ENCODE results near the gene VCL. TPM values are rescaled to one million over a fixed set of nuclear protein-coding genes. Genes with fewer than 3 reads are reported as not detected.

Gene VCL
- total RNA-seq, 1 experiment from 2014 or later = 384 TPM

DNA sequence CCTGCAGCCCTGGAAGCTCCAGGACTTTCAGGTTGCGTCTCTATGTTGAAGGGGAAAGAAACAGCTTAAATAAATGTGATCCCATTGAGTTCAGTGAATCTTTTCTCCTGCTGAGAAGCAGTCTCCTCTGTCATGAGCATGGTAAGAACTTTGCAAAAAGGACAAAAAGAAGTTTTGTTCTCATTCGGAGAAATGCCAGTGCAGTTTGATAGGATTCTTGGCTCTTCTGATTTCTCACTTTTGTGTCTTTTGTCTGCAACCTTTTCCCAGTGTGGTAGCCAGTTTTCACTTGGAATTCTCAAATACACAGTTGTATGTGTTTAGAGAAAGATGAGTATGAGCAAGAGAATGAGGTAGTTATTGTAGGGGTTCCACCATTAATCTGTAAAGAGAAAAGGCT lies 88.4 kb downstream of the VCL start:
- no peak for DNase-seq (ENCODE audit: low spot score)
- in situ Hi-C loops (cut with HindIII; ENCODE audit: low sequenced_read_pairs) = no loop called here

- in situ Hi-C loops (cut with HindIII; ENCODE audit: low sequenced_read_pairs) = no loop called here
- DNase-seq (ENCODE audit: low spot score) = no peak
Observed at GRCh38 chr10:74088722-74089121, 90.8 kb downstream of the VCL start.

DNA sequence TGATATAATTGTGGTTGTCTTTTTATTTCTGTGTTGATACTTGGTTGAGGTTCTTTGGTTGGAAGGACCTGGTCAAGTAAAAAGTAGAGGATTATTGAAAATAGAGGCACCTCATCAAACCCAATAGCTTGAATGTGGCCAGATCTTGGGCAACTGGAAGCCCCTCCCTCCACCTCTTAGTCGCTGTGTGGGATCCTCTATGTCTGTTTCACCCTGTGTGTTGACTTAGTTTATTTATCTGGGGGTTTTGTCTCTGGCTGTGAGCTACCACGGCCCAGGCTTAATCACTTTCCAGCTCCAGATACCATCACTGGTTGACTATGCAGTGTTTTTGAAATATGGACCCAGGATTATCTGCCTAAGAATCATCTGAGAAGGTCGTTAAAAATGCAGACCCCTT lies 94.5 kb downstream of the VCL start:
- in situ Hi-C loops (cut with HindIII; ENCODE audit: low sequenced_read_pairs) = no loop called here
- DNase-seq (ENCODE audit: low spot score) = no peak

DNA sequence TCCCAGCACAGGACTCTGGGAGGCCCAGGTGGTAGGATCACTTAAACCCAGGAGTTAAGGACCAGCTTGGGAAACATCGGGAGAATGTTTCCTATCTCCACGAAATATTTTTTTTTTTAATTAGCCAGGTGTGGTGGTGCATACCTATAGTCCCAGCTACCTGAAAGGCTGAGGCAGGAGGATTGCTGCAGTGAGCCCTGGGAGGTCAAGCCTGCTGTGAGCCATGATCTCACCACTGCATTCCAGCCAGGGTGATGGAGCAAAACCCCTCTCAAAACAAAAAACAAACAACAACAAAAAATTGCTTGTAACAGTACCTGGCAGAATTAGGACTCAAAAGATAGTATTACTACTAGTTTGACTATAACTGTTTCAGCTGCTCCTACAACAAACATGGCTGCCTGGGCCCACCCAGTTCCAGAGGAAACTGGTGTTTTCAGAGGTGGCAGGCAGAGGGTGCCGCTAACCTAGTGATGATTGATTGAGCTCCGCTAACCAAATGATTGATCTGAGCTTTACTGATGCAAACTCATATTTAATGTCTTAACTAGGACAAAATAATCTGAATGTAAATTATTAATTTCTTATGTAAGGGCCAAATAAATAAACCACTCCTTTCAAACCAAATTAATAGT lies 95.7 kb downstream of the VCL start:
- DNase-seq (ENCODE audit: low spot score) = no peak
- in situ Hi-C loops (cut with HindIII; ENCODE audit: low sequenced_read_pairs) = no loop called here

- DNase-seq (ENCODE audit: low spot score) = no peak
- in situ Hi-C loops (cut with HindIII; ENCODE audit: low sequenced_read_pairs) = no loop called here
Observed at GRCh38 chr10:74094231-74094630, 96.3 kb downstream of the VCL start.

GRCh38 chr10:74096777-74097176 lies 98.9 kb downstream of the VCL start:
- in situ Hi-C loops (cut with HindIII; ENCODE audit: low sequenced_read_pairs) = no loop called here
- DNase-seq (ENCODE audit: low spot score) = no peak

- no peak for DNase-seq (ENCODE audit: low spot score)
- in situ Hi-C loops (cut with HindIII; ENCODE audit: low sequenced_read_pairs) = no loop called here
Observed at GRCh38 chr10:74097776-74098175, 99.9 kb downstream of the VCL start.

DNA sequence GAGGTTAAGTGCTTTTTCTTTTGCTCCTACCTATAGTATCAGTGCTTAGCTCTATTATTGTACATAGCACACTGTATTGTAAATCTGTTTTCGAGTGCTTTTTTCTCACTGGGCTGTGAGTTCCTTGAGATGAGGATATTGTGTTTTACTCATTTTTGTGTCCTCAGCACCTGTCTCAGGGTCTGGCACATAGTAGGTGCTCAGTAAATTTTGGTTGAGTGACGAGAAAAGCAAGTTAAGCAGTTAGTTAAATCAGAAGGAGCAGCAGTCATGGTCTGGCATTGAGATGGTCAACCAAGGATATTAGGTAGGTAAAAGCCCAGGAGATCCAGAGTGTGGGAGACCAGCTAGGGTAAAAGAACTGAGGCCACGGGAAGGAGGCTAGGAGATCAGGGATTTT lies 101.5 kb downstream of the VCL start:
- no peak for DNase-seq (ENCODE audit: low spot score)
- in situ Hi-C loops (cut with HindIII; ENCODE audit: low sequenced_read_pairs) = no loop called here

GRCh38 chr10:74099836-74100235 lies 101.9 kb downstream of the VCL start:
- in situ Hi-C loops (cut with HindIII; ENCODE audit: low sequenced_read_pairs) = no loop called here
- no peak for DNase-seq (ENCODE audit: low spot score)

GRCh38 chr10:74103560-74104258 lies 105.8 kb downstream of the VCL start:
- in situ Hi-C loops (cut with HindIII; ENCODE audit: low sequenced_read_pairs) = no loop called here

GRCh38 chr10:74104480-74104879 lies 106.6 kb downstream of the VCL start:
- in situ Hi-C loops (cut with HindIII; ENCODE audit: low sequenced_read_pairs) = no loop called here
- peak; percentile 79 for DNase-seq (ENCODE audit: low spot score)

More at GRCh38 chr10:74103560-74104258, 105.8 kb downstream of the VCL start:
- peak; percentile 61 for DNase-seq (ENCODE audit: low spot score)

DNA sequence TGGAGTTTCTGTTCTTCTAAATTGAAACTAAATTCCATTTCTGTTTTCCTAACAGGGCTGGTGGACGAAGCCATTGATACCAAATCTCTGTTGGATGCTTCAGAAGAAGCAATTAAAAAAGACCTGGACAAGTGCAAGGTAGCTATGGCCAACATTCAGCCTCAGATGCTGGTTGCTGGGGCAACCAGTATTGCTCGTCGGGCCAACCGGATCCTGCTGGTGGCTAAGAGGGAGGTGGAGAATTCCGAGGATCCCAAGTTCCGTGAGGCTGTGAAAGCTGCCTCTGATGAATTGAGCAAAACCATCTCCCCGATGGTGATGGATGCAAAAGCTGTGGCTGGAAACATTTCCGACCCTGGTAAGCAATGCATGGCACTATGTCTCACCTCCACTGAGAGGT lies 107.1 kb downstream of the VCL start:
- DNase-seq (ENCODE audit: low spot score) = peak; percentile 80
- in situ Hi-C loops (cut with HindIII; ENCODE audit: low sequenced_read_pairs) = no loop called here

- in situ Hi-C loops (cut with HindIII; ENCODE audit: low sequenced_read_pairs) = no loop called here
- no peak for DNase-seq (ENCODE audit: low spot score)
Observed at GRCh38 chr10:74107391-74107790, 109.5 kb downstream of the VCL start.

- DNase-seq (ENCODE audit: low spot score) = no peak
- in situ Hi-C loops (cut with HindIII; ENCODE audit: low sequenced_read_pairs) = no loop called here
Observed at GRCh38 chr10:74109452-74109851, 111.5 kb downstream of the VCL start.

- no peak for DNase-seq (ENCODE audit: low spot score)
- in situ Hi-C loops (cut with HindIII; ENCODE audit: low sequenced_read_pairs) = no loop called here
Observed at GRCh38 chr10:74110120-74110519, 112.2 kb downstream of the VCL start.

- DNase-seq (ENCODE audit: low spot score) = no peak
- in situ Hi-C loops (cut with HindIII; ENCODE audit: low sequenced_read_pairs) = no loop called here
Observed at GRCh38 chr10:74111799-74112198, 113.9 kb downstream of the VCL start.

DNA sequence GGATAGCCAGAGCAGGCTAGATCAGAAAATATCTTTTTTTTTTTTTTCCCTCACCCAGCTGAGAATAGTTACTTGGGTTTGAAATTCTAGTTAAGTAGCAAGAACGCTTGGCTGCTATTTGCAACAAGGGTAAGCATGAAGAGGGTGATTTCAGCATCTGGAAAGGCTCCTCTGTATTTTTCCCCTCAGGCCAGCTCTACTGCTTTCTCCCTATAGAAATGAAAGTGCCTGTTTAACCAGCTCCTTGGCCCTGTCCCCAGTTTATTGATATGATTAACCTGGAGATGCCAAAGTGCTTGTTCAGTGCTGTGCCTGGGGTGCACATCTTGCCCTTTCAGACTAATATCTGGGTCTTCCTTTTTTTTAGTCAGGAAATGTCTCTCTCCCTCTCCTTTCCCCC lies 115.6 kb downstream of the VCL start:
- in situ Hi-C loops (cut with HindIII; ENCODE audit: low sequenced_read_pairs) = no loop called here
- DNase-seq (ENCODE audit: low spot score) = no peak

DNA sequence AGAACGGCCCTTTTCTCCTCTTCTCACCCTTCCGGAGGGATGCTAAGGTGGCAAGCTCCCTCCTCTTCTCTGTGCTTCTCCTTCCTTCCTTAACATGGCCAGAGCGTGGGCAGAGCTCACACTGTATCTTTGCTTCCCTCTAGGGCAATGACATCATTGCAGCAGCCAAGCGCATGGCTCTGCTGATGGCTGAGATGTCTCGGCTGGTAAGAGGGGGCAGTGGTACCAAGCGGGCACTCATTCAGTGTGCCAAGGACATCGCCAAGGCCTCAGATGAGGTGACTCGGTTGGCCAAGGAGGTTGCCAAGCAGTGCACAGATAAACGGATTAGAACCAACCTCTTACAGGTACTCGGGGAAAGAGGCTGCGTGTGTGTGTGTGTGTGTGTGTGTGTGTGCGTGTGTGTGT lies 116.1 kb downstream of the VCL start:
- DNase-seq (ENCODE audit: low spot score) = peak; percentile 72
- in situ Hi-C loops (cut with HindIII; ENCODE audit: low sequenced_read_pairs) = no loop called here

GRCh38 chr10:74117738-74118137 lies 119.8 kb downstream of the VCL start:
- DNase-seq (ENCODE audit: low spot score) = no peak
- in situ Hi-C loops (cut with HindIII; ENCODE audit: low sequenced_read_pairs) = no loop called here

DNA sequence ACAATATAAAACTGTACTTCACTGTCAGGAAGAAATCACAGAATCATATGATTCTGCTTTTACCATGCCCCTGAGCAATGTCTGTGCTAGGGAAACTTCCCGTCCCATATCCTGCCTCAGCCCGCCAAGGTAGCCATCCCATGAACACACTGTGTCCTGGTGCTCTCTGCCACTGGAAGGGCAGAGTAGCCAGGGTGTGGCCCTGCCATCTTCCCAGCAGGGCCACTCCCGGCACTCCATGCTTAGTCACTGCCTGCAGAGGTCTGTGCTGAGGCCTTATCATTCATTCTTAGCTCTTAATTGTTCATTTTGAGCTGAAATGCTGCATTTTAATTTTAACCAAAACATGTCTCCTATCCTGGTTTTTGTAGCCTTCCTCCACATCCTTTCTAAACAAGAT lies 120.9 kb downstream of the VCL start:
- DNase-seq (ENCODE audit: low spot score) = no peak
- in situ Hi-C loops (cut with HindIII; ENCODE audit: low sequenced_read_pairs) = no loop called here

GRCh38 chr10:74120911-74121310 lies 123.0 kb downstream of the VCL start:
- in situ Hi-C loops (cut with HindIII; ENCODE audit: low sequenced_read_pairs) = no loop called here
- peak; percentile 27 for DNase-seq (ENCODE audit: low spot score)
